A549 (cell line): Measurements from ENCODE around the gene LOXL4. TPM values are rescaled to one million over a fixed set of nuclear protein-coding genes. Genes with fewer than 3 reads are reported as not detected.

Source experiments
- ATAC-seq, 2 experiments: fragments of 200-7000 bp in 1 of 2; fragments of >200 bp in 1 of 2; cut with Nextera tagmentation in 1 of 2; cut with Tn5 transposase in 1 of 2; 3 replicates each; pipeline versions ENCODE4 v1.8.0 to v1.9.1; 2018 to 2020; ENCODE audit warnings: mild to moderate bottlenecking in 1 of 2, moderate library complexity in 1 of 2
- CTCF ChIA-PET: fragments of 300-600 bp; sonication (Branson Sonifier 250); formaldehyde crosslinking; extraction: SDS; loops from one replicate; lab custom pipeline; 2021; ENCODE audit warnings: antibody characterized with exemption, inconsistent platforms; lab: Yijun Ruan, JAX
- POLR2A ChIA-PET: fragments of 350-600 bp; formaldehyde crosslinking; extraction: SDS; loops from one replicate; lab custom pipeline; 2021; ENCODE audit warnings: antibody characterized with exemption, inconsistent platforms; lab: Yijun Ruan, JAX
- DNase-seq, 2 experiments: peaks; one replicate each; pipeline versions ENCODE4 v3.0.0 to v3.0.0-alpha.2; 2011 to 2016; ENCODE audit warnings: low read depth in 1 of 2, low spot score in 1 of 2
- FAIRE-seq: peaks from 2 replicates; lab custom pipeline; 2011; peaks lifted over from hg19 to GRCh38; lab: Jason Lieb, UNC
- H3K27ac ChIP-seq, 2 experiments: fragments of >200 bp; sonication (Bioruptor Twin); formaldehyde crosslinking; 3 replicates each; pipeline ENCODE4 v1.5.1; 2016 to 2017
- H3K4me1 ChIP-seq: fragments of >200 bp; sonication (Bioruptor Twin); formaldehyde crosslinking; 3 replicates; pipeline ENCODE4 v1.6.1; 2016
- H3K4me2 ChIP-seq: fragments of >200 bp; sonication (Bioruptor Twin); formaldehyde crosslinking; 3 replicates; pipeline ENCODE4 v1.6.1; 2016
- H3K4me3 ChIP-seq: fragments of >200 bp; sonication (Bioruptor Twin); formaldehyde crosslinking; 3 replicates; pipeline ENCODE4 v1.5.1; 2016
- H3K9me3 ChIP-seq: fragments of >200 bp; sonication (Bioruptor Twin); formaldehyde crosslinking; 3 replicates; pipeline ENCODE4 v1.6.1; 2016
- CEBPB ChIP-seq, 2 experiments: fragments of >200 bp in 1 of 2; sonication (Bioruptor Twin) in 1 of 2; formaldehyde crosslinking in 1 of 2; IDR thresholded peaks; 2 replicates each; pipeline ENCODE4 v1.6.1; 2012 to 2016
- ELK1 ChIP-seq: fragments of 150-350 bp; IDR thresholded peaks from 2 replicates; pipeline ENCODE4 v1.6.1; 2014; ENCODE audit warnings: low read depth, mild to moderate bottlenecking, low read length
- ESRRA ChIP-seq: fragments of 150-350 bp; IDR thresholded peaks from 2 replicates; pipeline ENCODE4 v1.6.1; 2014; ENCODE audit warnings: mild to moderate bottlenecking, low read length, borderline replicate concordance
- HES2 ChIP-seq: fragments of >200 bp; sonication (Bioruptor Twin); formaldehyde crosslinking; IDR thresholded peaks from 2 replicates; pipeline ENCODE4 v1.6.1; 2016
- MYC ChIP-seq: IDR thresholded peaks from 2 replicates; pipeline ENCODE4 v1.6.1; 2012; ENCODE audit warnings: mild to moderate bottlenecking, inconsistent platforms, low read length, improper control_type of control experiment, borderline replicate concordance
- NR3C1 ChIP-seq: fragments of >200 bp; sonication (Bioruptor Twin); formaldehyde crosslinking; IDR thresholded peaks from 3 replicates; pipeline ENCODE4 v1.6.1; 2017
- RFX5 ChIP-seq: fragments of 450-650 bp; IDR thresholded peaks from 2 replicates; pipeline ENCODE4 v1.7.1; 2014; ENCODE audit warnings: antibody characterized with exemption, mild to moderate bottlenecking, moderate library complexity
- ZSCAN20 ChIP-seq: fragments of 250-450 bp; sonication (Bioruptor Pico); IDR thresholded peaks from 2 replicates; pipeline ENCODE4 v1.8.0; 2022; ENCODE audit warnings: mild to moderate bottlenecking, moderate library complexity
- WGBS: methylation state at CpG from one replicate; pipeline ENCODE4 v1.1.6; 2017; ENCODE audit errors: missing lambda C conversion rate; 5-methylcytosine and 5-hydroxymethylcytosine counted together
- polyA plus RNA-seq, 4 experiments: library from polyadenylated mRNA; depleted of rRNA in 3 of 4; stranded (reverse); fragments of >200 nt; fragmentation: RNase III in 1 of 4; extraction: RNeasy Plus Mini Kit Qiagen cat#74134 plus additional on column Dnase treatment in 1 of 4; gene quantifications; 2 replicates in 3 of 4; 3 replicates in 1 of 4; pipeline ENCODE4 v1.2.3, GENCODE V29; 2011 to 2017

Gene LOXL4
- polyA plus RNA-seq, 2 of the 4 experiments (the other 2 are of a cell fraction), result 1.6 to 2.1 TPM

- H3K27ac ChIP-seq, result no peak overlapping the region
- H3K4me1 ChIP-seq, result no peaks in the 10 kb centered on the region
- FAIRE-seq, result no peak
- POLR2A ChIA-PET, result interaction anchor here (0.7 kb wide), 1 partner anchor 9 kb away, joined by 7 read pairs; no protein-coding TSS in a partner anchor
- H3K9me3 ChIP-seq, result no peaks in the 10 kb centered on the region
- WGBS, result 94% methylated on average over 5 of the region's 5 CpGs
- H3K4me2 ChIP-seq, result no peak overlapping the region
- TF ChIP-seq ZSCAN20 (CRISPR knock-in tag), result no peak
- TF ChIP-seq CEBPB (IDR thresholded peaks at IDR 0.05), result no peak
- no peak for TF ChIP-seq HES2
- TF ChIP-seq MYC, result no peak
- TF ChIP-seq ESRRA, result no peak
- no peak for TF ChIP-seq ELK1
- no peak for TF ChIP-seq NR3C1
- no peak for TF ChIP-seq RFX5
- TF ChIP-seq, all 56 proteins: peak for 0
- CTCF ChIA-PET, result interaction anchor here (0.7 to 0.9 kb wide), 2 partner anchors 16 to 363 kb away, joined by 3 to 5 read pairs; no protein-coding TSS in a partner anchor
- no peak for ATAC-seq
- no peak for DNase-seq
- no peak overlapping the region for H3K4me3 ChIP-seq
These were observed 66.2 kb downstream of the LOXL4 start for GRCh38 chr10:98201760-98202159.

Other genes starting within 250 kb of the LOXL4 start
- 0.32 and 0.36 TPM in 2 replicates for gene CRTAC1, start 237.6 kb downstream of the LOXL4 start, polyA plus RNA-seq (2011; rRNA removed)
- gene CRTAC1, start 237.6 kb downstream of the LOXL4 start, polyA plus RNA-seq (2017; fragmentation: RNase III; extraction: RNeasy Plus Mini Kit Qiagen cat#74134 plus additional on column Dnase treatment), result 0.39 to 0.42 TPM (median 0.42 TPM) in 3 replicates
- 13.8 and 15.2 TPM in 2 replicates for gene R3HCC1L, start 133.5 kb downstream of the LOXL4 start, polyA plus RNA-seq (2011; rRNA removed)
- gene R3HCC1L, start 133.5 kb downstream of the LOXL4 start, polyA plus RNA-seq (2017; fragmentation: RNase III; extraction: RNeasy Plus Mini Kit Qiagen cat#74134 plus additional on column Dnase treatment), result 11.0 to 11.9 TPM (median 11.4 TPM) in 3 replicates
- gene PYROXD2, start 147.0 kb upstream of the LOXL4 start, polyA plus RNA-seq (2011; rRNA removed), result 4.6 and 7.7 TPM in 2 replicates
- 6.3 to 8.0 TPM (median 7.2 TPM) in 3 replicates for gene PYROXD2, start 147.0 kb upstream of the LOXL4 start, polyA plus RNA-seq (2017; fragmentation: RNase III; extraction: RNeasy Plus Mini Kit Qiagen cat#74134 plus additional on column Dnase treatment)
- 28.2 and 28.9 TPM in 2 replicates for gene HPS1, start 178.7 kb upstream of the LOXL4 start, polyA plus RNA-seq (2011; rRNA removed)
- gene HPS1, start 178.7 kb upstream of the LOXL4 start, polyA plus RNA-seq (2017; fragmentation: RNase III; extraction: RNeasy Plus Mini Kit Qiagen cat#74134 plus additional on column Dnase treatment), result 22.3 to 25.1 TPM (median 23.5 TPM) in 3 replicates